Right hindlimb (tissue), 1 donor: ENCODE data around the gene LSM8.
"Not testable (repeated sequence)": the region's sequence is repeated elsewhere in the genome, so short reads cannot be mapped to it uniquely, and the experiment has no call there.

ENCODE experiments used
- DNase-seq: peaks from one replicate; pipeline ENCODE4 v3.0.0-alpha.2; 2018

Gene LSM8

GRCh38 chr7:118183786-118184564 lies at the start of gene LSM8:
LSM8 (plus strand) TSS chr7:118184164; CDS start chr7:118184224, 60 bp downstream.
- peak; percentile 98 for DNase-seq

GRCh38 chr7:118134420-118134819 lies 49.5 kb upstream of the LSM8 start:
- not testable (repeated sequence) for DNase-seq

GRCh38 chr7:118140468-118140867 lies 43.5 kb upstream of the LSM8 start:
- DNase-seq = no peak

- DNase-seq = no peak
Measured at GRCh38 chr7:118142012-118142411, 42.0 kb upstream of the LSM8 start.

- no peak for DNase-seq
Measured at GRCh38 chr7:118148930-118149329, 35.0 kb upstream of the LSM8 start.

GRCh38 chr7:118149394-118149793 lies 34.6 kb upstream of the LSM8 start:
- no peak for DNase-seq

GRCh38 chr7:118151671-118152070 lies 32.3 kb upstream of the LSM8 start:
- DNase-seq = no peak

GRCh38 chr7:118152149-118152548 lies 31.8 kb upstream of the LSM8 start:
- no peak for DNase-seq

- no peak for DNase-seq
Measured at GRCh38 chr7:118152654-118153053, 31.3 kb upstream of the LSM8 start.

- no peak for DNase-seq
Measured at GRCh38 chr7:118153551-118154177, 30.3 kb upstream of the LSM8 start.

GRCh38 chr7:118158766-118159165 lies 25.2 kb upstream of the LSM8 start:
- no peak for DNase-seq

- DNase-seq = no peak
Measured at GRCh38 chr7:118169146-118169545, 14.8 kb upstream of the LSM8 start.

- no peak for DNase-seq
Measured at GRCh38 chr7:118175740-118176139, 8.2 kb upstream of the LSM8 start.

GRCh38 chr7:118179191-118179590 lies 4.8 kb upstream of the LSM8 start:
- no peak for DNase-seq

GRCh38 chr7:118182593-118183427 lies 1.2 kb upstream of the LSM8 start:
- no peak for DNase-seq

GRCh38 chr7:118183428-118183785 lies 557 bp upstream of the LSM8 start:
- peak; percentile 21 for DNase-seq

- no peak for DNase-seq
Measured at GRCh38 chr7:118184565-118184940, 589 bp downstream of the LSM8 start.

GRCh38 chr7:118185163-118185860 lies 1.3 kb downstream of the LSM8 start:
- no peak for DNase-seq

GRCh38 chr7:118186501-118186900 lies 2.5 kb downstream of the LSM8 start:
- DNase-seq = no peak

- no peak for DNase-seq
Measured at GRCh38 chr7:118194571-118194970, 10.6 kb downstream of the LSM8 start.

GRCh38 chr7:118195837-118196474 lies 12.0 kb downstream of the LSM8 start:
- DNase-seq = no peak

- DNase-seq = no peak
Measured at GRCh38 chr7:118202061-118202460, 18.1 kb downstream of the LSM8 start.
